ENCODE results near the gene XRCC5.

DNA sequence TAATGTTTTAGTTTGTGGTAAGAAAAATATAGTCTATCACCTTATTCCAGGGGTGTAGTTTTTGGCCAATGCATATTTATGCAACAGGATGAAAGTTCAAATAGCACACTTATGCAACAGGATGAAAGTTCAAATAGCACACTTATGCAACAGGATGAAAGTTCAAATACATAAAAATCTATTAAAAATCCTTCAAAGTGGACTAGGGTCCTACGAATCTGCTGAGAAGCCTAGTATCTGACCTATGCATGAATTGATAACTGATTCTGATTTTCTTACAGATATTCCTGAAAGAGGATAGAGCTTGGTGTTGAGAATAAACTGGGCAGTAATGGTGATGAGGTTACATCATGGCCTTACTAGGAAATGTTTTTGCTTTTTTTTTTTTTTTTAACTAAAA, 30.4 kb upstream of the XRCC5 start:
- TF ChIP-seq, protein P1, sequence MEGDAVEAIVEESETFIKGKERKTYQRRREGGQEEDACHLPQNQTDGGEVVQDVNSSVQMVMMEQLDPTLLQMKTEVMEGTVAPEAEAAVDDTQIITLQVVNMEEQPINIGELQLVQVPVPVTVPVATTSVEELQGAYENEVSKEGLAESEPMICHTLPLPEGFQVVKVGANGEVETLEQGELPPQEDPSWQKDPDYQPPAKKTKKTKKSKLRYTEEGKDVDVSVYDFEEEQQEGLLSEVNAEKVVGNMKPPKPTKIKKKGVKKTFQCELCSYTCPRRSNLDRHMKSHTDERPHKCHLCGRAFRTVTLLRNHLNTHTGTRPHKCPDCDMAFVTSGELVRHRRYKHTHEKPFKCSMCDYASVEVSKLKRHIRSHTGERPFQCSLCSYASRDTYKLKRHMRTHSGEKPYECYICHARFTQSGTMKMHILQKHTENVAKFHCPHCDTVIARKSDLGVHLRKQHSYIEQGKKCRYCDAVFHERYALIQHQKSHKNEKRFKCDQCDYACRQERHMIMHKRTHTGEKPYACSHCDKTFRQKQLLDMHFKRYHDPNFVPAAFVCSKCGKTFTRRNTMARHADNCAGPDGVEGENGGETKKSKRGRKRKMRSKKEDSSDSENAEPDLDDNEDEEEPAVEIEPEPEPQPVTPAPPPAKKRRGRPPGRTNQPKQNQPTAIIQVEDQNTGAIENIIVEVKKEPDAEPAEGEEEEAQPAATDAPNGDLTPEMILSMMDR (IDR thresholded peaks at IDR 0.05) = no peak
- no peak for TF ChIP-seq POLR2A (IDR thresholded peaks at IDR 0.05)
